ENCODE data around the gene SH3TC1.

SH3TC1 gene

GRCh38 chr4:8289151-8289750 lies 90.2 kb downstream of the SH3TC1 start:
- DNase-seq (no peak), ATAC-seq (replicated peaks) (no peak)
- peaks cover 0 to 3% of the 10 kb centered on the region in 2 donors for H3K4me1 Mint-ChIP-seq (ENCODE audit: low read depth in 2 of 2)
- no peaks in the 10 kb centered on the region for H3K9me3 Mint-ChIP-seq
- no peak overlapping the region for H3K4me3 Mint-ChIP-seq
- peaks cover 6 to 13% of the 10 kb centered on the region in 2 donors for H3K27me3 Mint-ChIP-seq
- no peaks in the 10 kb centered on the region for H3K36me3 Mint-ChIP-seq (ENCODE audit: insufficient read depth)
- peak overlapping the region in 1 of 2 donors; percentile 78 for H3K27ac Mint-ChIP-seq

- H3K27ac Mint-ChIP-seq: no peak overlapping the region
- ATAC-seq (replicated peaks): no peak
- peaks cover 0 to 2% of the 10 kb centered on the region in 2 donors for H3K9me3 Mint-ChIP-seq
- DNase-seq: no peak
- peaks cover 5 to 13% of the 10 kb centered on the region in 2 donors for H3K27me3 Mint-ChIP-seq
- no peak overlapping the region for H3K4me3 Mint-ChIP-seq
- H3K4me1 Mint-ChIP-seq (ENCODE audit: low read depth in 2 of 2): peaks cover 0 to 3% of the 10 kb centered on the region in 2 donors
- H3K36me3 Mint-ChIP-seq (ENCODE audit: insufficient read depth): no peaks in the 10 kb centered on the region
Measured at GRCh38 chr4:8289956-8290700, 91.0 kb downstream of the SH3TC1 start.

- Mint-ChIP-seq H3K9me3 (peaks cover 0 to 2% of the 10 kb centered on the region in 2 donors), H3K27me3 (peaks cover 0 to 13% of the 10 kb centered on the region in 2 donors), H3K4me3 (no peak overlapping the region), H3K36me3 (ENCODE audit: insufficient read depth) (no peaks in the 10 kb centered on the region), H3K27ac (no peak overlapping the region), H3K4me1 (ENCODE audit: low read depth in 2 of 2) (no peaks in the 10 kb centered on the region)
- ATAC-seq (replicated peaks) (no peak), DNase-seq (no peak)
Measured at GRCh38 chr4:8290701-8290970, 91.5 kb downstream of the SH3TC1 start.

Data from effector memory CD8-positive, alpha-beta T cell (primary cell).